K562 (cell line): Measurements from ENCODE around the gene GNAI2. TPM values are rescaled to one million over a fixed set of nuclear protein-coding genes. Genes with fewer than 3 reads are reported as not detected.

ENCODE experiments used
- CEBPG ChIP-seq, 3 experiments: fragments of 200-800 bp in 1 of 3; sonication (Bioruptor generic) in 1 of 3; sonication (generic) in 1 of 3; formaldehyde crosslinking in 1 of 3; IDR thresholded peaks in 2 of 3; conservative IDR thresholded peaks in 1 of 3; 2 replicates each; pipeline versions ENCODE4 v1.6.1 to v1.8.0; 2016 to 2022; ENCODE audit warnings: missing compliant biosample characterization in 2 of 3, missing genetic modification characterization in 2 of 3, mild to moderate bottlenecking in 1 of 3, missing genetic modification reagents in 1 of 3
- FIP1L1 ChIP-seq: fragments of 200-400 bp; formaldehyde crosslinking; IDR thresholded peaks from 2 replicates; pipeline ENCODE4 v1.6.1; 2018; ENCODE audit warnings: mild to moderate bottlenecking, low read depth, low read length; ENCODE audit not compliant: poor library complexity, severe bottlenecking
- HNRNPK ChIP-seq: fragments of 200-400 bp; formaldehyde crosslinking; IDR thresholded peaks from one replicate; pipeline ENCODE4 v1.6.1; 2018; ENCODE audit warnings: mild to moderate bottlenecking, low read depth, low read length; ENCODE audit not compliant: poor library complexity, severe bottlenecking
- MNT ChIP-seq, 2 experiments: fragments of 450-650 bp; conservative IDR thresholded peaks; 2 replicates each; pipeline ENCODE4 v1.6.1; 2017; ENCODE audit warnings: mild to moderate bottlenecking in 2 of 2, moderate library complexity in 2 of 2
- POU5F1 ChIP-seq: fragments of 150-350 bp; IDR thresholded peaks from 2 replicates; pipeline ENCODE4 v1.6.1; 2014; ENCODE audit warnings: borderline replicate concordance, low read length, low read depth, mild to moderate bottlenecking; ENCODE audit not compliant: partially characterized antibody
- REST ChIP-seq, 2 experiments: fragments of 450-650 bp; formaldehyde crosslinking in 1 of 2; IDR thresholded peaks; 2 replicates each; pipeline versions ENCODE4 v1.4.0 to v1.6.1; 2014 to 2020; ENCODE audit warnings: mild to moderate bottlenecking in 2 of 2, borderline replicate concordance in 1 of 2, low read depth in 1 of 2
- TGIF2 ChIP-seq: sonication (generic); formaldehyde crosslinking; IDR thresholded peaks from 2 replicates; pipeline ENCODE4 v1.8.1; 2022; ENCODE audit warnings: mild to moderate bottlenecking, missing genetic modification reagents, moderate library complexity
- TRIM25 ChIP-seq: fragments of 450-650 bp; IDR thresholded peaks from 2 replicates; pipeline ENCODE4 v1.7.0; 2016; ENCODE audit warnings: borderline replicate concordance
- ZBTB33 ChIP-seq: sonication (generic); formaldehyde crosslinking; IDR thresholded peaks from 2 replicates; pipeline ENCODE4 v1.8.1; 2023; ENCODE audit warnings: mild to moderate bottlenecking, missing genetic modification reagents
- ZNF830 ChIP-seq: fragments of 250-450 bp; sonication (Bioruptor Pico); IDR thresholded peaks from 2 replicates; pipeline ENCODE4 v1.5.0; 2021; ENCODE audit warnings: mild to moderate bottlenecking
- polyA plus RNA-seq, 8 experiments: library from polyadenylated mRNA; depleted of rRNA in 4 of 8; stranded (reverse) in 5 of 8; unstranded in 3 of 8; fragments of >200 nt; fragmentation: Nextera tagmentation in 2 of 8; fragmentation: Illumina TruSeq in 1 of 8; extraction: Ambion mirVana in 2 of 8; extraction: Trizol in 1 of 8; gene quantifications; 2 replicates each; pipeline versions ENCODE4 v1.2.1 to v1.2.3, GENCODE V29; 2011 to 2014; ENCODE audit warnings: inconsistent platforms in 1 of 8, missing spikeins in 1 of 8
- total RNA-seq, 7 experiments: library from RNA; depleted of rRNA in 6 of 7; stranded (reverse); fragments of >200 nt in 6 of 7; fragmentation: Illumina TruSeq in 2 of 7; extraction: Trizol in 2 of 7; gene quantifications; 2 replicates each; pipeline versions ENCODE4 v1.2.1 to v1.2.3, GENCODE V29; 2011 to 2021; ENCODE audit warnings: low replicate concordance in 1 of 7

GNAI2 gene
- total and polyA plus RNA-seq, 9 of the 15 experiments (the other 6 are each of a cell fraction or from before 2014, with no cell fraction given): 1.1 to 72.2 (median 42.7) TPM

GRCh38 chr3:50235716-50236483 is at the start of gene GNAI2 (continued):
- TF ChIP-seq REST (IDR thresholded peaks at IDR 0.05; ENCODE audit: borderline replicate concordance) (no peak), REST (CRISPR knock-in tag; IDR thresholded peaks at IDR 0.05; ENCODE audit: low read depth) (no peak), FIP1L1 (no peak), ZBTB33 (CRISPR knock-in tag) (no peak), POU5F1 (no peak), CEBPG (CRISPR knock-in tag; IDR thresholded peaks at IDR 0.05) (no peak), CEBPG (tag; conservative IDR thresholded peaks at IDR 0.05 in 1 of 2, IDR thresholded peaks at IDR 0.05 in 1 of 2) (no peak), MNT (conservative IDR thresholded peaks at IDR 0.05) (peak; percentile 51 to 60), ZNF830 (no peak), TGIF2 (CRISPR knock-in tag) (no peak), TRIM25 (no peak), HNRNPK (no peak)
